SK-N-SH (cell line): ENCODE results near the gene PIR. TPM values are rescaled to one million over a fixed set of nuclear protein-coding genes. Genes with fewer than 3 reads are reported as not detected.

Experiments
- CTCF ChIA-PET: fragments of 300-600, 350-600 bp; formaldehyde crosslinking; extraction: SDS; loops from one replicate; lab custom pipeline; 2021; lab: Yijun Ruan, JAX
- POLR2A ChIA-PET: fragments of 350-600 bp; sonication (Branson Sonifier 250); formaldehyde crosslinking; extraction: SDS; loops from one replicate; lab custom pipeline; 2020; ENCODE audit warnings: antibody characterized with exemption, inconsistent platforms; lab: Yijun Ruan, JAX
- DNase-seq: peaks from one replicate; pipeline ENCODE4 v3.0.0; 2012
- H2AFZ ChIP-seq: fragments of 200-600 bp; sonication (generic); 2 replicates; pipeline ENCODE4 v1.8.1; 2016; ENCODE audit warnings: antibody characterized with exemption, mild to moderate bottlenecking, low read depth
- H3F3A ChIP-seq: fragments of 200-600 bp; sonication (generic); replicated peaks from 2 replicates; pipeline ENCODE3; 2016; ENCODE audit warnings: antibody characterized with exemption, mild to moderate bottlenecking; ENCODE audit not compliant: insufficient read depth
- H3K27ac ChIP-seq, 2 experiments: fragments of 200-500 bp in 1 of 2; fragments of 200-600 bp in 1 of 2; sonication (Bioruptor generic) in 1 of 2; sonication (generic), shearing (Covaris generic) in 1 of 2; 2 replicates each; pipeline versions ENCODE4 v1.5.1 to v1.6.1; 2014 to 2016; ENCODE audit warnings: low read depth in 2 of 2, inconsistent platforms in 1 of 2, low read length in 1 of 2, mild to moderate bottlenecking in 1 of 2, mixed read lengths in 1 of 2
- H3K27me3 ChIP-seq: fragments of 200-600 bp; sonication (generic), shearing (Covaris generic); 2 replicates; pipeline ENCODE4 v1.6.1; 2016; ENCODE audit warnings: mixed run types; ENCODE audit not compliant: insufficient read depth
- H3K36me3 ChIP-seq, 2 experiments: fragments of 200-500 bp in 1 of 2; fragments of 200-600 bp in 1 of 2; sonication (Bioruptor generic) in 1 of 2; sonication (generic) in 1 of 2; replicated peaks in 1 of 2; 2 replicates each; pipeline versions ENCODE3 to v1.5.1; 2014 to 2016; ENCODE audit warnings: low read length in 1 of 2, mild to moderate bottlenecking in 1 of 2; ENCODE audit not compliant: insufficient read depth in 2 of 2, control insufficient read depth in 1 of 2
- H3K4me1 ChIP-seq, 2 experiments: fragments of 200-500 bp in 1 of 2; fragments of 200-600 bp in 1 of 2; sonication (Bioruptor generic) in 1 of 2; sonication (generic), shearing (Covaris generic) in 1 of 2; 2 replicates each; pipeline versions ENCODE4 v1.5.1 to v1.6.1; 2014 to 2016; ENCODE audit warnings: low read depth in 1 of 2, low read length in 1 of 2, mixed run types in 1 of 2; ENCODE audit not compliant: insufficient read depth in 2 of 2, control insufficient read depth in 1 of 2
- H3K4me2 ChIP-seq: fragments of 200-600 bp; sonication (generic), shearing (Covaris generic); 2 replicates; pipeline ENCODE4 v1.6.1; 2017; ENCODE audit warnings: mixed run types
- H3K4me3 ChIP-seq, 2 experiments: fragments of 200-500 bp in 1 of 2; fragments of 200-600 bp in 1 of 2; sonication (Bioruptor generic) in 1 of 2; sonication (generic), shearing (Covaris generic) in 1 of 2; 2 replicates each; pipeline versions ENCODE4 v1.5.1 to v1.8.1; 2014 to 2016; ENCODE audit warnings: low read depth in 2 of 2, inconsistent platforms in 1 of 2, low read length in 1 of 2, mild to moderate bottlenecking in 1 of 2, mixed read lengths in 1 of 2, moderate library complexity in 1 of 2
- H3K79me2 ChIP-seq: fragments of 200-600 bp; sonication (generic); 2 replicates; pipeline ENCODE4 v1.8.1; 2017; ENCODE audit warnings: mild to moderate bottlenecking; ENCODE audit not compliant: insufficient read depth
- H3K9ac ChIP-seq: fragments of 200-600 bp; sonication (generic); 2 replicates; pipeline ENCODE4 v1.6.1; 2017; ENCODE audit warnings: mixed run types
- H3K9me2 ChIP-seq: fragments of 200-600 bp; sonication (generic); 2 replicates; pipeline ENCODE4 v1.6.1; 2017; ENCODE audit warnings: mixed run types
- H3K9me3 ChIP-seq: fragments of 200-600 bp; sonication (generic); 2 replicates; pipeline ENCODE4 v1.6.1; 2017; ENCODE audit warnings: mixed run types, mild to moderate bottlenecking, moderate library complexity
- H4K20me1 ChIP-seq: fragments of 200-600 bp; sonication (generic); 2 replicates; pipeline ENCODE4 v1.6.1; 2017; ENCODE audit warnings: mild to moderate bottlenecking, mixed run types; ENCODE audit not compliant: insufficient read depth
- CHD2 ChIP-seq: fragments of 150-350 bp; IDR thresholded peaks from 2 replicates; pipeline ENCODE4 v1.6.1; 2018; ENCODE audit warnings: low read length; ENCODE audit not compliant: partially characterized antibody
- CTCF ChIP-seq: fragments of 200-600 bp; sonication (generic); IDR thresholded peaks from 2 replicates; pipeline ENCODE4 v1.6.1; 2017; ENCODE audit warnings: antibody characterized with exemption, mild to moderate bottlenecking, moderate library complexity
- EP300 ChIP-seq, 2 experiments: IDR thresholded peaks; 2 replicates each; pipeline versions ENCODE4 v1.4.0 to v1.6.1; 2012; ENCODE audit warnings: borderline replicate concordance in 1 of 2, low read depth in 1 of 2, low read length in 1 of 2
- EZH2phosphoT487 ChIP-seq: fragments of 200-600 bp; sonication (generic); IDR thresholded peaks from 2 replicates; pipeline ENCODE4 v1.6.1; 2017; ENCODE audit warnings: low read depth, mixed run types, mild to moderate bottlenecking, antibody characterized with exemption, moderate library complexity, borderline replicate concordance
- FOXJ3 ChIP-seq: sonication (generic); formaldehyde crosslinking; IDR thresholded peaks from 2 replicates; pipeline ENCODE4 v1.5.1; 2020; ENCODE audit warnings: mild to moderate bottlenecking, missing genetic modification reagents
- FOXM1 ChIP-seq: IDR thresholded peaks from 2 replicates; pipeline ENCODE4 v1.4.0; 2012; ENCODE audit warnings: low read depth, mild to moderate bottlenecking
- GABPA ChIP-seq: IDR thresholded peaks from 2 replicates; pipeline ENCODE4 v1.4.0; 2012; ENCODE audit warnings: low read depth, mild to moderate bottlenecking
- GATA2 ChIP-seq: sonication (generic); formaldehyde crosslinking; IDR thresholded peaks from 2 replicates; pipeline ENCODE4 v1.5.0; 2020; ENCODE audit warnings: mild to moderate bottlenecking, missing genetic modification reagents
- JUND ChIP-seq: IDR thresholded peaks from 2 replicates; pipeline ENCODE4 v1.4.0; 2012
- MAX ChIP-seq: IDR thresholded peaks from 2 replicates; pipeline ENCODE4 v1.4.0; 2012; ENCODE audit warnings: low read depth
- MXI1 ChIP-seq: IDR thresholded peaks from 2 replicates; pipeline ENCODE4 v1.6.1; 2012; ENCODE audit warnings: mild to moderate bottlenecking, low read depth, low read length, improper control_type of control experiment
- NFIC ChIP-seq: IDR thresholded peaks from 2 replicates; pipeline ENCODE4 v1.4.0; 2012; ENCODE audit warnings: borderline replicate concordance
- PBX3 ChIP-seq: IDR thresholded peaks from 2 replicates; pipeline ENCODE4; 2012
- POLR2AphosphoS5 ChIP-seq: IDR thresholded peaks from 2 replicates; pipeline ENCODE4 v1.6.1; 2012; ENCODE audit warnings: low read depth, low read length
- RCOR1 ChIP-seq: fragments of 150-350 bp; IDR thresholded peaks from 2 replicates; pipeline ENCODE4 v1.6.1; 2017; ENCODE audit warnings: antibody characterized with exemption, low read length
- RFX5 ChIP-seq: IDR thresholded peaks from 2 replicates; pipeline ENCODE4 v1.6.1; 2012; ENCODE audit warnings: mild to moderate bottlenecking, improper control_type of control experiment, low read length
- SIN3A ChIP-seq: IDR thresholded peaks from 2 replicates; pipeline ENCODE4 v1.6.1; 2012; ENCODE audit warnings: low read depth, mild to moderate bottlenecking, low read length, moderate library complexity, borderline replicate concordance
- SMC3 ChIP-seq: IDR thresholded peaks from 2 replicates; pipeline ENCODE4 v1.6.1; 2012; ENCODE audit warnings: low read depth, low read length, improper control_type of control experiment
- TAF1 ChIP-seq: IDR thresholded peaks from 2 replicates; pipeline ENCODE4 v1.6.1; 2012; ENCODE audit warnings: low read depth, mild to moderate bottlenecking, low read length, moderate library complexity, borderline replicate concordance
- TCF12 ChIP-seq: IDR thresholded peaks from 2 replicates; pipeline ENCODE4 v1.4.0; 2012
- TEAD4 ChIP-seq: IDR thresholded peaks from 2 replicates; pipeline ENCODE4 v1.4.0; 2012; ENCODE audit warnings: mild to moderate bottlenecking, borderline replicate concordance; ENCODE audit not compliant: insufficient read depth
- USF1 ChIP-seq: IDR thresholded peaks from 2 replicates; pipeline ENCODE4 v1.4.0; 2012; ENCODE audit warnings: low read depth, borderline replicate concordance
- YY1 ChIP-seq: IDR thresholded peaks from 2 replicates; pipeline ENCODE4 v1.4.0; 2012; ENCODE audit warnings: low read depth, mild to moderate bottlenecking
- WGBS: methylation state at CpG from one replicate; pipeline ENCODE4 v1.1.6; 2017; ENCODE audit warnings: low lambda C conversion rate; 5-methylcytosine and 5-hydroxymethylcytosine counted together
- polyA plus RNA-seq, 3 experiments: library from polyadenylated mRNA; depleted of rRNA; stranded (reverse); fragments of >200 nt; gene quantifications; 2 replicates each; pipeline ENCODE4 v1.2.3, GENCODE V29; 2012

PIR gene
- polyA plus RNA-seq, 1 of the 3 experiments (the other 2 are of a cell fraction) = 12.3 TPM

GRCh38 chrX:15496824-15497223 is 3.7 kb upstream of the PIR start:
- H3K79me2 ChIP-seq = no peaks in the 10 kb centered on the region
- WGBS = 21% methylated on average over 4 of the region's 4 CpGs
- no peaks in the 10 kb centered on the region for H4K20me1 ChIP-seq
- H3K9me3 ChIP-seq = no peaks in the 10 kb centered on the region
- H3K9ac ChIP-seq = no peak overlapping the region
- no peaks in the 10 kb centered on the region for H3K9me2 ChIP-seq
- ChIA-PET CTCF (interaction anchor here (1.3 kb wide), 1 partner anchor 1198 kb away, joined by 3 read pairs; no protein-coding TSS in a partner anchor), POLR2A (no interaction called here)
- no peak for TF ChIP-seq FOXM1
- TF ChIP-seq TAF1 = no peak
- no peak for TF ChIP-seq POLR2AphosphoS5
- 0 out of 2 replicates have a peak, but pooled peaks have one; percentile 21 for TF ChIP-seq TCF12
- no peak for TF ChIP-seq SIN3A
- TF ChIP-seq YY1 = no peak
- no peak for TF ChIP-seq RFX5
- no peak for TF ChIP-seq SMC3
- no peak for TF ChIP-seq FOXJ3
- no peak for TF ChIP-seq MAX
- TF ChIP-seq TEAD4 = no peak
- TF ChIP-seq CTCF = no peak
- TF ChIP-seq NFIC = peak; percentile 26; the same call in 1 of the 2 replicates
- TF ChIP-seq GABPA = no peak
- no peak for TF ChIP-seq EZH2phosphoT487
- TF ChIP-seq PBX3 = peak; percentile 39; the same call in 1 of the 2 replicates
- no peak for TF ChIP-seq JUND
- no peak for TF ChIP-seq CHD2
- TF ChIP-seq MXI1 = no peak
- no peak for TF ChIP-seq USF1
- TF ChIP-seq GATA2 (CRISPR knock-in tag) = no peak
- TF ChIP-seq RCOR1 = no peak
- no peak for TF ChIP-seq EP300 (IDR thresholded peaks at IDR 0.05; ENCODE audit: borderline replicate concordance in 1 of 2, low read depth in 1 of 2, low read length in 1 of 2)
- H3K36me3 ChIP-seq = no peaks in the 10 kb centered on the region
- no peak for DNase-seq
- peaks cover 29% of the 10 kb centered on the region; the same call in 1 of the 2 replicates for H3K27me3 ChIP-seq
- no peak overlapping the region for H3K4me3 ChIP-seq
- H3K4me1 ChIP-seq = no peaks in the 10 kb centered on the region; a peak in 1 of 4 replicates
- no peaks in the 10 kb centered on the region for H3F3A ChIP-seq
- H2AFZ ChIP-seq = no peak overlapping the region
- H3K27ac ChIP-seq = no peak overlapping the region; a peak in 1 of 4 replicates
- no peak overlapping the region for H3K4me2 ChIP-seq
